Hematopoietic multipotent progenitor cell treated with erythropoietin and hydrocortisone succinate and interleukin-3 and kit ligand, for 8 days (in vitro differentiated cells): ENCODE results near the gene IGFN1.
"Not testable (repeated sequence)": the region's sequence is repeated elsewhere in the genome, so short reads cannot be mapped to it uniquely, and the experiment has no call there.

Experiments used
- DNase-seq: peaks from one replicate; pipeline ENCODE4 v3.0.0-alpha.2; 2015

Gene IGFN1

GRCh38 chr1:201251411-201251810 lies 60.8 kb downstream of the IGFN1 start:
- no peak for DNase-seq

- DNase-seq, result no peak
Observed at GRCh38 chr1:201251851-201252430, 61.3 kb downstream of the IGFN1 start.

- DNase-seq, result no peak
Observed at GRCh38 chr1:201252944-201253371, 62.3 kb downstream of the IGFN1 start.

- DNase-seq, result no peak
Observed at GRCh38 chr1:201253411-201253810, 62.8 kb downstream of the IGFN1 start.

GRCh38 chr1:201253906-201254624 lies 63.4 kb downstream of the IGFN1 start:
- no peak for DNase-seq

- peak; percentile 42 for DNase-seq
Observed at GRCh38 chr1:201254625-201255478, 64.2 kb downstream of the IGFN1 start.

GRCh38 chr1:201255479-201256362 lies 65.1 kb downstream of the IGFN1 start:
- DNase-seq, result no peak

- not testable (repeated sequence) for DNase-seq
Observed at GRCh38 chr1:201258132-201258531, 67.5 kb downstream of the IGFN1 start.

- no peak for DNase-seq
Observed at GRCh38 chr1:201258763-201259230, 68.2 kb downstream of the IGFN1 start.

GRCh38 chr1:201259476-201260235 lies 69.0 kb downstream of the IGFN1 start:
- DNase-seq, result no peak

GRCh38 chr1:201260236-201260590 lies 69.6 kb downstream of the IGFN1 start:
- no peak for DNase-seq

- no peak for DNase-seq
Observed at GRCh38 chr1:201260648-201261311, 70.2 kb downstream of the IGFN1 start.

- DNase-seq, result no peak
Observed at GRCh38 chr1:201261771-201262547, 71.3 kb downstream of the IGFN1 start.

- no peak for DNase-seq
Observed at GRCh38 chr1:201262963-201263608, 72.5 kb downstream of the IGFN1 start.

- DNase-seq, result no peak
Observed at GRCh38 chr1:201264072-201264471, 73.4 kb downstream of the IGFN1 start.

GRCh38 chr1:201264554-201264953 lies 73.9 kb downstream of the IGFN1 start:
- no peak for DNase-seq

GRCh38 chr1:201265756-201266155 lies 75.1 kb downstream of the IGFN1 start:
- DNase-seq, result no peak

- no peak for DNase-seq
Observed at GRCh38 chr1:201266276-201266675, 75.7 kb downstream of the IGFN1 start.

- DNase-seq, result no peak
Observed at GRCh38 chr1:201266774-201267173, 76.2 kb downstream of the IGFN1 start.
